ENCODE measurements around the gene GORASP2.
A peak's percentile ranks its signal among the peaks of the same experiment; 100 is the strongest.

Gene GORASP2

DNA sequence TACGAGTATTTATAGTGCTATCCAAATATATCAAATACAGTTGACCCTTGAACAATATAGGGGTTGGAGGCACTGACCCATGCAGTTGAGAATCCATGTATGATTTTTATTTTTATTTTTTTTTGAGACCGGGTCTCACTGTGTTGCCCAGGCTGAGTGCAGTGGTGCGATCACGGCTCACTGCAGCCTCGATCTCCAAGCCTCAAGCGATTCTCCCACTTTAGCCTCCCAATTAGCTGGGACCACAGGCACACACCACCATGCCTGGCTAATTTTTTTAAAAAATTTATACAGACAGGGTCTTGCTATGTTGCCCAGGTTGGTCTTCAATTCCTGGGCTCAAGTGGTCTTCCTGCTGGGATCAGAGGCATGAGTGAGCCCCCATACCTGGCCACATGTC is 70.6 kb downstream of the GORASP2 start:
- DNase-seq (ENCODE audit: low spot score), result no peak

DNA sequence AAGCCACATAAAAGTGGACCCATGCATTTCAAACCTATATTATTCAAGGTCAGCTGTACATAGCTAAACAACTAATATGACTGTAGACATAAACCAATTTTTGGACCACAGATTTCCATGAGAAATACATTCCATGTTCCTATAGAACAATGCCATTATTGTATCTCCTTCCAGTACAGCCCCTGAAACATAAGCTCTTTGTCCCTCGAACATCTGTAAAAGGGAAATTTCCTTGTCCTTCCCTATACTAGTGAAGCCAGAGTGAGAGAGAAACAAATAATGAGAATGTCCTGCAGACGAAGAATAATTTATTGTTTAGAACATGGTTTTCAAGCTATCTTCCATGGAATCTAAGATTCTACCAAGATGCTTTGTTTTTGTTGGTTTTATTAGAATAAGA is 75.3 kb downstream of the GORASP2 start:
- DNase-seq (ENCODE audit: low spot score), result no peak

DNA sequence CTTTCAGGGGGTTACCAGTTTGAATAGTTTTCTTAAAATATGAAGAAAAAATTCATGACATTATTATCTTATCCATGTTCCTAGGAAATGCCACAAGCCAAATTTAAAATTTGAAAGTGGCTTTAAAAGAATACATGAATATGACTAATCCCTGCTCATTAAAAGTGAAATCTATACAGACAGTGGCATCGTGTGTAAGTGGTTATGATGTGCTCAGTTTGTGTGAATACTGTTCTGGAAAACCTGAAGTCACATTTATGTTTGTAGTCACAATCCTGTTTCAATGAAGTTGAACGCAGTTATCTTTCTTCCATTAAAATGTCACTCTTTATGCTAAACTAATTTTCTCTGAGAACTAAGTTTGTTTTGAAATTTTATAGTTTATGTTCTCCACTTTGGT is 75.8 kb downstream of the GORASP2 start:
- DNase-seq (ENCODE audit: low spot score), result no peak

DNA sequence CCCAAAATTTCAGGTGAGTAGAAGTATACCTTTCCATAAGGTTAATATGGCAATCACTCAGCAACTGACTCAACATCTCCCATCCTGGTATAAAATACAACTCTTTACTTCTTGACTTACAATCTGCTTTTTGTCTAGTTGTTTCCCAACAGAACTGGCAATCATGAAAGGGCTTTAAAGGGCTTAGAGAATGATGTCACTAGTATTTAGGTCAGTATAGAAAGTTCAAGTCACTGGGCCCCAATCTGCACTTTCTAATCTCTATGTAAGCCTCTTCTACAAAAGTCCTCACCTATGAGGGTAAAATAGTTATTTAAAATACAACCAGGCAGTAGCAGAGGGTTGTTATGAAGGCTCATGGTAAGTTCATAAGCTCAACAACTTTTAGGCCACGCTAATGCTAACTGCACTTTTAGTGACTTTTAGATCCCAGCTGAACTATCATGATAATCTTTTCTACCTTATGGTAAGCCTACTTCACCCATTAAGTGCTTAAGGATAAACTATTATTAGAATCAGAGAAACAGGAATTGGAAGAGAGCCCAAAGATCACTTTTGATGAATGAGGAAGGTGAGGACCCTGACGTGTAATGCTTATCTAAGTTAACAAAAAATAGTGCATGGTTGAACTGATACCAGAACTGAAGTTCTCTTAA is 79.6 kb downstream of the GORASP2 start:
- no peak for DNase-seq (ENCODE audit: low spot score)

DNA sequence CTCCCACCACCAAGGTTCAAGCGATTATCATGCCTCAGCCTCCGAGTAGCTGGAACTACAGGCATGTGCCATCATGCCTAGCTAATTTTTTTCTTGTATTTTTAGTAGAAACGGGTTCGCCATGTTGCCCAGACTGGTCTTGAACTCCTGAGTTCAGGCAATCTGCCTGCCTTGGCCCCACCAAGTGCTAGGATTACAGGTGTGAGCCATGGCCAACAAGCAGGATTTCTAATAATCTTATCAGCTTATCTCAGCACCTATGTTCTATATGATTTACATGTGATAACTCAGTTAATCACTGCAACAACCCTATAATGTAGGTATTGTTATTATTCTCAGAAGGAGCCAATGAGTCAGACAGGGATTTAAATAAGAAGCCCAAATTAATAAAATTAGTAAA is 80.3 kb downstream of the GORASP2 start:
- DNase-seq (ENCODE audit: low spot score), result no peak

DNA sequence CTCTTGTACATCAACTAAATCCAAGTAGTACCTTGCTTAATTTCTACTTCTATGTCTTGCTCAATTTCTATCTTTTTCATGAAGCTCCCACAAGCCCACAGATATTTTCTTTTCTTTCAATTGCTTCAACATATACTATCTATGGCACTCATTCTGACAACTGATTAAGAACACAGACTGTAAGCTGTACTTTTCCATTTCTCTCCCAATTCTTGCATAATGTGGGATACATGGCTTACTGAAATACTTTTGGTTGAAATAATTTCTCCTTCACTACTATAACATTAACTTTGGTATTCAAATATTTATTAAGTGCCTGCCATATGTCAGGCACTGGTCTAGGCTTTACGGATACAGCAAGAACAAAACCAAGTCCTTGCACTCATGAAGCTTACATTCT is 84.8 kb downstream of the GORASP2 start:
- DNase-seq (ENCODE audit: low spot score), result peak; percentile 17

DNA sequence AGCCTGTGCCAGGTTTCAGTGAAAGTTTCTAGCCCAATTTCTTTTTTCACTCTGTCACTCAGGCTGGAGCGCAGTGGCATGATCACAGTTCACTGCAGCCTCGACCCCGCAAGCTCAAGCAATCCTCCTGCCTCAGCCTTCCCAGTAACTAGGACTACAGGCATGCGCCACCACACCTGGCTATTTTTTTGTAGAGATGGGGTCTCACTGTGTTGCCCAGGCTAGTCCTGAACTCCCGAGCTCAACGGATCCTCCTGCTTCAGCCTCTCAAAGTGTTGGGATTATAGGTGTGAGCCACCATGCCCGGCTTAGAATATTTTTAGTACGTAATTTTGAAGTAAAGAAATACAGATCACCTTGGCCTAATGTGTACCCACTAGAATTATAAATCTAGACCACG is 87.1 kb downstream of the GORASP2 start:
- DNase-seq (ENCODE audit: low spot score), result no peak

Data from putamen (tissue), 1 donor.